Activated naive CD4-positive, alpha-beta T cell treated with anti-CD3 and anti-CD28 coated beads, Interleukin-2, amount 50 U/mL, for 16 hours (primary cell): ENCODE data around the gene YOD1.

Source experiments
- DNase-seq: peaks from one replicate; pipeline ENCODE4 v3.0.0-alpha.2; 2020

Gene YOD1

DNA sequence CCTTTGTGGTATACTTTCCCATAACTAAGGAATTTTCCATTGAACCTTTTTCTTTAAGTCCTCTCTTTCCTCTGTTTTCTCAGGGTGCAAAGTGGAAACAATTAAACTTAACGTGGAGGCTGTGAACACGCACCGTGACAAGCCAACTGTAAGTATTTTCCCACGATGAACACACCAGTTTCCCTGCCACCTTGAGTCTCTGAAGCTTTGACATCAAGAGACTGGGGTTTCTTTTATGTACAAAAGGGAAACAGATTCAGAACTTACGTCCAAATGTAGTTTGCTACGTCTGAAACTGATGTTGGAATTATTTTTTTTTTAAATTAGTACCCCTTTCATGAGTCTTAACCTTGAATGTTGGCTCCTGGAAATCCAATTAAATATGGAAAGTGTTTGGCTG, 20.4 kb upstream of the YOD1 start:
- no peak for DNase-seq

DNA sequence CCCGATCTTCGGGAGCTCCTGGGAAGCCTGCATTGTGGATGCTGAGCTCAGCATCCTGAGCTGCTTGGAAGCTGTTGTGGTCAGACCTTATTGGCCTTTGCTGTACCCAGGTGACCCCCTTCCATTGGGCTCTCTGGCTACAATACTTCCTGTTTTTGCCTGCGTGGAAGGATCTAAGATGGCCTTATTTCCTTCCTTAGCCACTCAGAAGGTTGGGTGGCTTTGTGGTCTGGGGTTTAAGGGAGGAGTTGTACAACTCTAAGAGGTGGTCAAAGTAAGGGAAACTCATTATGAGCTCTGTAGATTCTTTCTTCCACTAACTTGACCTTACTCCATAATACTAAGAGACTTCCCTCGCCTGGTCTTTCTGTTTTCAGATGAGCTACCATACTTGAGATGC, 19.8 kb upstream of the YOD1 start:
- DNase-seq: no peak

DNA sequence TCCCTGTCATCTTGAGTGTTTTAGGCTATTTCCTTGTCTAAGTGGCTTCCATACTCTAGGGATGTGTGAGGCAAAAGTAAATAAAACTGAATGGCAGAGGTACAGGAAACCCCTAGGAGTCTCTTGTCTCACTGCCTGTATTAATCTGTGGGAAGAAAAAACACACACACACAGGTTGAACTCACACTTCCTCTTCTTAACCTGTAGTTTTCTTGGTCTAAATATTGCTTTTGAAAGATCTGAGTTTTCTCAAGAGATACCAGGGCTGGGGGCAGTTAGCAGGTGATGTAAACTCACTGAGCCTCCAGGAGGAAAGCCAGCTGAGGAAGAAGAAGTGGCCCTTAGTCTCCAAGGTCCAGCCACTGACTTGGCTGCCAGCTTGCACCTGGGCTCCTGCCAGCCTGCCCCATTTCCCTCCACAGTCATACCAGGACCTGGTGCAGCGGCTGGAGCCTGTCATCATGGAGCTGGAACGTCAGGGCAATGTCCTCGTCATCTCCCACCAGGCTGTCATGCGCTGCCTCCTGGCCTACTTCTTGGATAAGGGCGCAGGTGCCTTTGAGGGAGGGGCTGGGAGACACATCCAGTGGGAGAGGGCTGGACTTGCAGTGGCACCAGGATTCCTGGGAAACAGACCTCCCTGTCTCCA, 19.0 kb upstream of the YOD1 start:
- DNase-seq: no peak

DNA sequence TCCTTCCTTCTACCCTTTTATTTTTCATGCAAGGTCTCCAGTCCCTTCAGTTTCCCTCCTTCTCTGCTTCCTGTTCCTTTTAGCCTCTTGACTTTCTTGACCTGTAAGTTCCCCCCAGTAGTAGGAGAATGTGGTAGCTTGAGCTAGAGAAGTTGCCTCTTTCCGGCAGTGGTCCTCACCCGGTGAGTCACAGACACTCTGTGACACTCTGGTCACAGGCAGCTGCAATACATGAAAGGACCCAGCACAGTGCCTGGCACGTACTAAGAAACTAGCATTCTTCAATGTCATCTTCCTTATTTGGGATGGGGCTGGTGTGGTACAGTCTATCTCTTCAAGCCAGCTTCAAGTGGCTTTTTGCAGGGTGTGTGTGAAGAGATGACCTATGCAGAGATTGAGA, 18.1 kb upstream of the YOD1 start:
- no peak for DNase-seq

DNA sequence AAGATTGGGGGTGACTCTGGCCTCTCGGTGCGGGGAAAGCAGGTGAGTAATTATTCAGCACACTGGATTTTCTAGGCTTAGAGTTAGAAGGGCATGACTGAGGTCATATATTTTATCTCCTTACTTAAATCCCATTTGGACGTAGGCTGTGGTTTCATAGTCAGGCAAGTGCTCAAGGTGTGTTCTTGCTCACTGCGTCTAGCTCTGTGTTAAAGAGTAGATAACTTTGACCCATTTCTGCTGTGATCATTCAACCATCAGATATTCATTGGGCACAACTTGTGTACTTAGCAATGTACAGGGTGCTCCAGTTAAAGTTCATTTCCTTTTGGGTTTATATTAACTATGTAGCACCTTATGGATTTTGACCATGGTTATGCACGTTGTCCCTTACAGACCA, 16.7 kb upstream of the YOD1 start:
- no peak for DNase-seq

DNA sequence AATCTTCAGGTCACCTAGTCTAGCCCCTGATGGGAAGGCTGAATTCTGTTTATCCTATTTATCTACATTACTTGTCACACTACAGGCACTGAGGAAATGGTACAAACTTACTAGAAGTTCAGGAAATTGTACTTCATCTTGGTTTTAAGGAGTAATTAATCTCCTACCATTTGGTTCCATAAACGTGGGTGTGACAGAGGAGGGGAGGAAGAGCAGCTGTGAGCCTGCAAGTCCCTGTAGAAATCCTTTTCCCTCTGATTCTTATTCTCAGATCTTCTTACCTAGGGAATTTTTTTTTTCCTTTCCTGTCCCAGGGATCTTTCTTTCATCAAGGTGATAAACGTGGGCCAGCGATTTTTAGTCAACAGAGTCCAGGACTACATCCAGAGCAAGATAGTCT, 16.2 kb upstream of the YOD1 start:
- DNase-seq: no peak

DNA sequence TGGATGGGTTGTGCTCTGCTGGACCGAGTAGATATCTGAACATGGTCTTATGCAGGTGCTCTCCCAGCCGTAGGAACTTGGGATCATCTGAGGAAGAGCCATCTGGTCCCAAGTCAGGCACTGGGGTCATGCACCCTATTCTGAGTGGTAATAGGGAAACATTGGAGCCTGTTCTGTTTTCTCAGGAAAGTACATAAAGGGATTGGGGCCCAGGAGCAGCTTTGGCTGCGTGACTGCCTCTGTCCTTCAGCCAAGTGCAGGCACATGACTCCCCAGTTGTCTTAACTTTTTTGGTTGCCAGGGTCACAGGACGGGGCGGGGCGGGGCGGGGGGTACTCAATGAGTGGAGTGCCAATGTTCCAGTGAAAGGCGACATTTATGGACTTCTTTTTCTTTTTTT, 13.6 kb upstream of the YOD1 start:
- DNase-seq: no peak

DNA sequence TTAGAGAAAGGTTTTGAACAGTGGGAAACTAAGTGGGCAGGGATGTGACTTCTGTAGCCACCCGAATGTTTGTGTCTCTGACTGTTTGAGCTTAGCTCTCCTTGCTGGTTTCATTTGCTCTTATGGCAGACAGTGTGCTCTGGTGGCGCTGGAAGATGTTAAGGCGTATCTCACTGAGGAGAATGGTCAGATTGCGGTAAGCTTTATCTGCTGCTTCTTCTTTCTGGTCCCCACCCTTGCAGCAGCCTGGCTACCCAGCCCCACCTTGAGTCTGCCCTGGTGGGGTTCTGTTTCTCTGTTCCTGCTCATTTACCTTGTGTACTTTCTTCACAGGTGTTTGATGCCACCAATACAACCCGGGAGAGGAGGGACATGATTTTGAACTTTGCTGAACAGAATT, 12.0 kb upstream of the YOD1 start:
- DNase-seq: no peak

DNA sequence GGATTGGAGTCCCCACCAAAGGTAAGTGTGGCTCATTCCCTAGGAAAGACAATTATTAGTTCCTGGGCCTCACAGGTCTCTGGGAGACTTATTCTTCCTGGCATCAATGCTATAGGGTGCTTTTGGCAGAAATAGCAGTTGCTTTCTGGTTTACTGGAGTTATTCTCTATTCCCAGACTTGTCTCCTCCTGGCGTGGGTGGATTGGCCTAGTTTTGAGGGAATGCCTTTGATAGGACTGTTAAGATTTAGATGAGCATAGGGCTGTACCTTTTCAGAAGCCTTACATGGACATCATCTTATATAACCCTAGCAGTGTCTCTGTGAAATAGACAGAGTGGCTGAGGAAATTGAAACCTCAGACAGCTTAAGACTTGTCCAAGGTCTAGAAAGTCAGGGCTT, 11.1 kb upstream of the YOD1 start:
- no peak for DNase-seq

DNA sequence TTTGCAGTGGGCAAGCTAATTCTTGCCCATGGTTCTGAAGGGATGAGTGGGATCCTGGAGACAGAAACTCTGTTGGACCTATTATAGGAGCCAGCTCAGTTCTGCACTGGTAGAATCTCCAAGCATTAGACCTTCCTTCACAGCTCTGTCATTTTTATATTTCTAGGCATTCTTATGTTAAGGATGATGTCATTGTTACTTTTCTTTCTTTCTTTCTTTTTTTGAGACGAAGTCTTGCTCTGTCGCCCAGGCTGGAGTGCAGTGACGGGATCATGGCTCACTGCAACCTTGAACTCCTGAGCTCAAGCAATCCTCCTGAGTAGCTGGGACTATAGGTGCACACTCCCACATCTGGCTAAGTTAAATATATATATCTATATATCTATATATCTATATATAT, 9.6 kb upstream of the YOD1 start:
- DNase-seq: no peak

DNA sequence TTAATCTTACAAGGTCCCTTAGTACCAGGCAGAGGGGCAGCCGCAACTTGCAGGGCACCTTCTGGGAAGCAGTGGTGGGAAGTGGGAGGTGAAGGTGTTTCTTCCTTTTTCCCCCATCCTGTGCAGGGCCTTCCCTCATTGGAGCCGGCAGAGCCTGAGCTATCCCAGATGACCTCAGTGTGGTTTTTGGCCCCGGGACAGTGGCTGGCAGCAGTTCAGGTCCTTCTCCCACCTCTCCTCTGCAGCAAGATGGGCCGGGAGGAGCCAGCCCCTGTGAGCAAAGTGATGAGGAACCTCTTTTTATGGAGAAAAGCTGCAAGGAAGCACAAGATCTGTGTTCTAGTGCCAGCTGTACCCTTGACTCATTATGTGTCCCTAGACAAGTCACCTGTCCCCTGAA, 8.9 kb upstream of the YOD1 start:
- no peak for DNase-seq

DNA sequence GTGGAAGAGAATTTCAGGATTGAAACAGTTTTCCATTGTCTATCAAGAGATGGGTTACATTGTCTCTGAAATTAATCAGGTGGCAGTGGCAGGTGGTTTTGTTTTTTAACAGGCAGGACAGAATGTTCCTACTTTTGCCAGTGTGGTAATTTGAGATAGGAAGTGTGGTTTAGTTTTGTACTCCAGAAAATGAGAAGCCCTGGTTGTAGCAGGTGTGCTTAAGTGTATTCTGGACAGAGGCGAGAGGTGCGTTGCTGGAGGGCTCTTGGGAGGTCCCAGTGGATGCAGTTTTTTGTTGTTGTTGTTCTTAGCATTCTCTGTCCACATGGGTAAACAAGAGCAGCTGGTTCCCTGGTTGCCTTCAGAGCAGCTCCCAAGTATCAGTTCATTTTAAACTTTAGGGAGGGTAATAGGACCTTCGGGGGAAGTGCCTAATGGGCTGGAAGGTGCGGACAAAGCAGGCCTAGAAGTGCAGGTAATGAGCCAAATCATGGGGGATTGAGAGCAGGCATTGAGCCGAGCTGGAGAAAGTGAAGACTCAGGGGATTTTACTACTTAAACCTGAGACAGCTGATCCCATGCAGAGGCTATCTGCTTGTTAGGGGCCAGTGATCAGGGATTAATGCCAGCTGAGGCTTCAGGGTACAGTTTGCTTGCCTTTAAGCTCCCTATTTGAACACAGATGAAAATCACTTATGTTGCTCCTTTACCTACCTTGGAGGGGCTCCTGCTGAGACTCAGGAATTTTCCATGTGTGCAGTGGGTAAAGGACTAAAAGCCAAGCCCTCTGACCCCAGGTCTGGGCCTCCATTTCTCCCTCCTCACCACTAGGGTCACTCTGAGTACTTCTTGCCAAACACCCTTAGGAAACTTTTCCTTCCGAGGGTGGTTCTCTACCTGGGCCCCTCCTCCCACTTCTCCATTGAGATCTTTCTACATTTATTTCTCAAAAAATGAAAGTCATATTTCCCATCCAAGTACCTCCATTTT, 8.2 kb upstream of the YOD1 start:
- DNase-seq: no peak

DNA sequence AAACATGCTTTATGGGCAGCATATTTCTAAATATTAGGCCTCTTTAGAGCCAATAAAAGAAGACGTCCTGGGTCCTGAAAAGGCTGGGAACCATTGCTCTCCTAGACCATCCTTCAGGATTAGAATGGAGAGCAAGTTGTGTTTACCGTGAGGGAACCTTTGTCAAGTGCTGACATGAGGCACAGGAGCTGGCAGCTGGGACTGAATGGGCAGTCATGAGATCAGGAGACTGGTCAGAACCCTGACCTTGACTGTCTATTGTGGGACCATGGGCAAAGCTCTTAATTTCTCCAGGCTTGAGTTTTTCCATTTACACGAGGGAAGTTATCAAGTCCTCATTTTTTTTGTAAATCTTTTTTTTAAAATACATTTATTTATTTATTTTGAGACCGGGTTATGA, 7.2 kb upstream of the YOD1 start:
- DNase-seq: no peak

DNA sequence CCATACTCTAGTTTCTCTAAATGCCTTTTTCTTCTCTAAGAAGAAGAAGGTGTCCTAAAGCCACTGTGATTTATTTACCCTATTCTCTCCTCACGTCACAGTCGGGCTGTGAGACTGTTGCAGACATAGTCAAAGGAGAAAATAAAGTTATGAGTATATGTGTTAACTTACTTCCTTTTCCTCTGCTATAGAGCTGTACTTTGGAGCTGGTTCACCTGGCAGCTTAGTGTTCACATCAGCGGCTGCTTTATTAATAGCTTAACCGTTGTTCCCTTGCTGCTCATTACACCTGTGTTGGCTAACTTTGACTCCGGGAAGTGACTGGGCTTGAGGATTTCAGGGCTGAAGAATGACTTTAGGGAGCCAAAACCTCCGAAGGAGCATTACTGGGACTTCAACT, 5.7 kb upstream of the YOD1 start:
- no peak for DNase-seq

DNA sequence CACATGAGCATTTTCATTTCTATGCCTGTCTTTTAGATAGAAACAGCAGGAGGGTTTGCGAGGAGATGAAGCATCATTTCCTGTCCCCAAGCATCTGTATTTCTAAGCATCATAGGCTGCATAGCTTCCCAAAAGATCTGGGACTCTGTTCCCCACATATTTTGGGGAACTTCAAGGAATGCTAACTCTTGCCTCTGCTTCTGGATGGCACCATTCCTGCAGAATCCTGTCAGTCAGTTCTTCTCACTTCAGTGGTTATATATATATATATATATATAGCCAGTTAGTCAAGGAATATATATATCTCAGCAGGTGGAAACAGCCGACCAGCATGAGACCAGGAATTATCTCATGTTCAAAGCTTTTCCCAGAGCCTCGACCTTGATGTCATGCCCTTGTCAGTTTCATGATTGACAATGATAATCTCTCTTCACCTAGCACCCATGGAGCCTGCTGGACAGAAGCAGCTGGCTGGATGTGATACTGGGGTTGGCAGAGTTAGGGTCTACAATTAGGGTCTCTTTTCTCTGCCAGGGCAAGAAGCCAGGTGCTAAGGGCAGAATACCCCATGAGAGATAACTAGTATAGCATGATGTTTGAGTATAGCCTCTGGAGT, 4.5 kb upstream of the YOD1 start:
- DNase-seq: no peak

DNA sequence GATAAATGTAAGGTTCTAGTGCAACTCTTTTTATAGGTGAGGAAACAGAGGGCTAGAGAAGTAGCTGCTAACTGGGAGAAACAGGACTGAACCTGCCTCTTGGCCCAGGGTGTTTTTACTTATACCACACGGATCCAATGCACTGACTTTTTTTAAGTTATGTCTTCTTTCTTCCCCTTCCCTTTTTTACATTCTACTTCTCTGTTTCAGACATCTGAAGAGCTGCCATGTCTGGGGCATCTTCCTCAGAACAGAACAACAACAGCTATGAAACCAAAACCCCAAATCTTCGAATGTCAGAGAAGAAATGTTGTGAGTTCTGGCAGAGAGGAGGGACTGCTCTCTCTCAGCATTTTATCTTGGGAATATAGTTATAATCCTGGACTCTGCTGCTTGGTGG, 3.5 kb upstream of the YOD1 start:
- no peak for DNase-seq

DNA sequence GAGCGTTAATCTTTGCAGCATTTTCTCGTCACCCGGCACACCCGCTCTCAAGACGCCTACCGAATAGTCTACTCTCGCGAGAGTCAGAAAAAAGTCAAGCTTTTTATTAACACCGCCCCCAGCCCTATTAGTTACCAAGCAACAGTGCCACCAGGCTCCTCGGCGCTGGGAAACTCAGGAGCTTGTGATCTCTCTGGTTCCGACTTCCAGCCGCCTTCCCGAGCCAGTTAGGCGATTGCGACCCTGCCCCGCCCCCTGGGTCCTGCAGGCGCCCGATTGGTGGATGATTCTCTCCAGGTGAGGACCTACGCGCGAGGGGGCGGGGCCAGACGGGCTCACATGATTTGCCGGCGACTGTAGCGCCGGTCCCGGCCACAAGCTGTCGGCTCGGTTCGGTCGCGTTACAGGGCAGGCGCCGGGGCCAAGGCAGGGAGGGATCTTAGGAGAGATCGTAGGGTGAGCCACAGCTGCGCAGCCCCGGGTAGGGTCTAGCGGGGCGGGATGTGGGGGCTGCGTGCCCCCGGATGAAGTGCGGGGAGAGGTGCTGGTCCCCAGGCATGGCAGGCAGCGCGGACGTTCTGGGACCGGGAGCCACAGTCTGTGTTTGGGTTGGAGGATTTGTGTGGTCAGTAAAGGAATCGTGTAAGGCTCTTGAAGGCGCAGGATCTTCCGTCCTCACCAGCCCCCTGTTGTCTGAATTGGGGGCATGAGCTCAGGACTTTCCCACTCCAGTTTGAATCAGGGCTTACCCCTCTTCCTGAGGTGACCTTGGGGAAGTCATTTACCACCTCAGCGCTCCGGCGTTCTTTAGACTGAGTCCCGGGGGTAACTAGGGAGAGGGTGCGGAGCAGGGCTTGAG, 2.1 kb upstream of the YOD1 start, which contains the start of gene PFKFB2:
Gene PFKFB2, plus strand, starts transcription at position 365 of the 859 bp plus-strand sequence. CDS start 1,443 bp downstream, outside the sequence.
- peak; percentile 97 for DNase-seq

DNA sequence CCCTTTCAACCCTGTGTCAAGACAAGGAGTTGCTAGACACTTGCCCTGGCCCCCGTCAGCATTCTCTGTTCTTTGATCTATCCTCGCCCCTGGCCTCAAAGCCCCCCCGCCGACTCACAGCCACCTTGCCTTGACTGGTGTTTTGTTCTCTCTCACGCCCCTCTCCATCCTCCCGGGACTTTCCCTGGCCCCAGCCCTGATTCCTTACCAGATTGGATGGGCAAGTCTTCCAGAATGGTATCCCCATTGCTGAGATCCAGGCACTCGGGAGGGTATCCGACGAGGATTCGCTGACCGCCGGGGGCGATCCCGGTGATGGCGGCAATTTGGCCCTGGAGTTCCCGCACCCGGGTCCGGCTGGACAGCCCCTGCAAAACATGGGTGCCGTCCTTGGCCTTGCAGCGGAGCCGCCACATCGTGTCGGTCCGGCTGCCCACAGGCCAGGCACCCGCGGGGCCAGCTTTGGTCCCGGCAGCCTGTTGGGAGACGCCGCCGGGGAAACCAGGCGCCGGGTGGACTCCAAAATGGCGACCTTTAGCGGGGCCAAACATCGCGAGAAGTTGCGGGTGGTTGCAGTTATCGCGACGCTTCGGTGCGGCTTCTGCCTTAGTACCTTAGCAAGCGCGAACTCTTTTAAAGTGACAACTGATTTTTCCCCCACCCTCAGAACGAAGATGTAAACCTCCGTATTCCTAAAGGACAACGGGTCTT, 373 bp downstream of the YOD1 start:
- DNase-seq: peak; percentile 90

DNA sequence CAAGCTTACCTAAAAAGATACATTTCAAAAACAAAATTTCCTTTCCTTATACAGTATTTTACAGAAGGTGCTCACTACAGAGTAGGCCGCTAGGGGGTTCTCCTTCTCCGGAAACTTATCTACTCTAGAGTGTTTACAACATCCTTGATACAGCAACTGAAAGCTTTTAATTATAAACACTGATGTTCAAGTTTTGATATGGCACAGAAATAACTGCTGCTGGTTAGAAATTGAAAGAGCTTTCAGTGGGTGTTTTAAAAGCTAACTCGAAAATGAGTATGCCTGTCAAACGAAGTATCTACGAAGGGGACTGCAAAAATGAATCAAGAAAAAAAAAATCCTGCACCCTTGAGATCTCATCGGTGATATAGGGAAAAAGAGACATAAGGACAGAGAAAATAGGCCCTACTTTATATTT, 1.0 kb downstream of the YOD1 start:
- peak; percentile 51 for DNase-seq

DNA sequence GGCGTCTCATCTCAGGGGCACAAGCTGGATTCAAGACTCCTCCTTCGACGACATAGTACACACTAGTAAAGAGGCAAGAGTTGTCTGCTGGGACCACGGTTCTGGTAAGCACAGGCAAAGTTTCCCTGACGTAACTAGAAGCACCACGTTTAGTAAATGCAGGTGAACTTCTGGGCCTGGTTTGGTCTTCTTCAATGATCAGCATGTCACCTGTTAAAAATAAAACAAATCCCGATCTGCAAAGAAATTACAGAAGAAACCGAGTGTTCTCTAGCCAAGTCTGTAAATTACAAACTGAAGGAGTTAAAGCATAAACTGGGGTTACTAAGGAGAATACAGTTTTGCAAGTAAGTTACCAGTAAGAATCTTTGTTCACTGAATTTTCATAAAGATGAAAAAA, 1.5 kb downstream of the YOD1 start:
- DNase-seq: no peak

DNA sequence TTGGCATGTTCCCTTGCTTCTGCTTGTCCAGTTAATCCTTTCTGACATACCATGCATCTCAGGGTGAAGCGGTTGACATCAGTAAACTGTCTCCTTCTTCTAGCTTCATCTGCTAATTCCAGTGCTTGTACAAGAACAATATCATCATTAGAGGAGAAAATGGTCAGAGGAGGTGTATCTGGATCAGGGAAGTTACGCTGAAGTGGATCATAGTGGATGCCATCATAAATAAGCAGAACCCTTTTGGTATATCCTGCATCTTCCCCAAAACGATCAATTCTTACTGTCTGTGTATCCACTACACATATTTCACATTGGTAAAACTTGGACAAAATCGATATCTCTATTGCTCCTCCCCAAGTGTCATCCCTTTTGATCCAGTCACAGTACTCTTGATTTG, 2.0 kb downstream of the YOD1 start:
- no peak for DNase-seq

DNA sequence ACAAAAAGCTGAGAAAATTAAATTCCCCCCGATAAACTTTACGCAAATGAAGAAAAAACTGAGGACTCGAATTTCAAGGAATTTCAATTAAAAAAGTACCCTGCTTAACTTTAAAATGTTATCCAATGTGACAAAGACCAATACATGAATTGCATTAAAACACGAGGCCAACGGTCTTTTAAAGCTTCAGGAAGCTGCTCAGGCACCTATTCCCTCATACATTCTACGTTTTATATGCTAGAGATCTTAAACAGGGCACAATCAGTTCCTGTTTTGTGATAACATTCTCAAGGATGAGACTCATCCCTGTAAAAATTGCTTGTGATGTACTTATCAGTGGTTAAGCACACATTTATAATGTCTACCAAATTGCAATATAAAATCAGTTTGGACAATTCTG, 3.0 kb downstream of the YOD1 start:
- DNase-seq: no peak
